B cell (primary cell): ENCODE measurements around the gene JPH2.

Experiments
- EZH2 ChIP-seq: IDR thresholded peaks from 2 replicates; pipeline ENCODE4 v1.6.1; 2012; ENCODE audit warnings: borderline replicate concordance, low read depth, mild to moderate bottlenecking, moderate library complexity, low read length; ENCODE audit not compliant: insufficient read depth, poor library complexity, severe bottlenecking
- TF ChIP-seq, protein P1 (sequence below): fragments of 200-600 bp; IDR thresholded peaks from one replicate; pipeline ENCODE4 v1.8.0; 2022; ENCODE audit warnings: antibody characterized with exemption, mild to moderate bottlenecking

DNA sequence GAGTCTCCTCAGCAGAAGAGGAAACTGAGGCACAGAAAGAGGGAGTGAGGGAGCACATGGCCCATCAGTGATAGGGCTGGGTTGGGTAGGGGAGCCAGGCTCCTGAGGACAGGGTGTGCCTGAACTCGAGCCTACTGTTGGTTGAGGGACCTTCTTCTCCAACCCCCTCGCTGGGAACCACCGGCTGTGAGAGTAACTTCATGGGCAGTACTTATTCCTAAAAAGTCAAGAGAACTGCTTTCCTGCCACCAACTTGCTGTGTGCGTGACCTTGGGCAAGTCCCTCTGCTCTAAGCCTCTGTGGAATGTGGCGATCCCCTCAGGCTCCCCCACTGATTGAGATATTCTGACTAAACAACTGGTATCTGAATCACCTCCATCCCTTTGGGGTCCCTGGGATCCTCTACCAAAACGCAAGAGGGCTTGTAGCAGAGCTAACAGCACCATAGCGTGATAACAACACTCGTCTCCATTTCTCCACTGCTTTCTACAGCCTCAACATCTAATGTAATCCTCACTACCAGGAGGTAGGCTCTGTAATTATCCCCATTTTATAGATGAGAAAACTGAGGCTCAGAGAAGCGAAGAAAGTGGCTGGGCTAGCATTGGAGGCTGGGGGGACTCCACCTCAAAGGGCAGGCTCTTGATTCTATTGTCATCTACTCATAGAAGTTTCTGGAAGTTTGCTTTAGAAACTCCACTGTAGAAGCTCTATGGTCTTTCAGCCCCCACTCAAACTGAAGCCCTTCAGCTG is 76.0 kb downstream of the JPH2 start:
- TF ChIP-seq, protein P1, sequence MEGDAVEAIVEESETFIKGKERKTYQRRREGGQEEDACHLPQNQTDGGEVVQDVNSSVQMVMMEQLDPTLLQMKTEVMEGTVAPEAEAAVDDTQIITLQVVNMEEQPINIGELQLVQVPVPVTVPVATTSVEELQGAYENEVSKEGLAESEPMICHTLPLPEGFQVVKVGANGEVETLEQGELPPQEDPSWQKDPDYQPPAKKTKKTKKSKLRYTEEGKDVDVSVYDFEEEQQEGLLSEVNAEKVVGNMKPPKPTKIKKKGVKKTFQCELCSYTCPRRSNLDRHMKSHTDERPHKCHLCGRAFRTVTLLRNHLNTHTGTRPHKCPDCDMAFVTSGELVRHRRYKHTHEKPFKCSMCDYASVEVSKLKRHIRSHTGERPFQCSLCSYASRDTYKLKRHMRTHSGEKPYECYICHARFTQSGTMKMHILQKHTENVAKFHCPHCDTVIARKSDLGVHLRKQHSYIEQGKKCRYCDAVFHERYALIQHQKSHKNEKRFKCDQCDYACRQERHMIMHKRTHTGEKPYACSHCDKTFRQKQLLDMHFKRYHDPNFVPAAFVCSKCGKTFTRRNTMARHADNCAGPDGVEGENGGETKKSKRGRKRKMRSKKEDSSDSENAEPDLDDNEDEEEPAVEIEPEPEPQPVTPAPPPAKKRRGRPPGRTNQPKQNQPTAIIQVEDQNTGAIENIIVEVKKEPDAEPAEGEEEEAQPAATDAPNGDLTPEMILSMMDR = no peak
- TF ChIP-seq EZH2 = no peak
